Embryonic facial prominence (tissue), 1 donor: ENCODE measurements around the gene TPCN2.

ENCODE experiments used
- DNase-seq: peaks from one replicate; pipeline ENCODE4 v3.0.0-alpha.2; 2016; ENCODE audit errors: extremely low spot score

The TPCN2 gene

GRCh38 chr11:69057236-69057635 lies 8.5 kb downstream of the TPCN2 start:
- no peak for DNase-seq

DNA sequence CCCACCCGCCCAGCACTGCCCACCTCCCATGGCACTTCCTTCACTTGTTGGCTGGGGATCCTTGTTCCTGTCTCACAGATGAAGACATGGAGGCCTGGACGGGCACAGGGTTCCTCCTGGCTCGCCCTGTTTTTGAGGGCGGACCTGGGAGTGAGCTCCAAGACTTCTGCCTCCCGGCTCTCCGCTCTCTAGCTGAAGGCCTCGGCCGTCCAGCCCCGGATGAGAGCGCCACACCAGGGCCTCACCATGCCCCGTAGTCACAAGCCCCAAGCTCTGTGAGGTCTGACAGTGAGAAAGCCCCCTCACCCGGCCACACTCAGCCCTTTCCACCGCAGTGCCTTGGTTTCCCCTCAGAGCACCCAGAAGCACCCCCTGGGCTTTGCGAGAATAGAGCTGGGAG lies 9.1 kb downstream of the TPCN2 start:
- DNase-seq = no peak

GRCh38 chr11:69058511-69059270 lies 10.0 kb downstream of the TPCN2 start:
- DNase-seq = no peak

DNA sequence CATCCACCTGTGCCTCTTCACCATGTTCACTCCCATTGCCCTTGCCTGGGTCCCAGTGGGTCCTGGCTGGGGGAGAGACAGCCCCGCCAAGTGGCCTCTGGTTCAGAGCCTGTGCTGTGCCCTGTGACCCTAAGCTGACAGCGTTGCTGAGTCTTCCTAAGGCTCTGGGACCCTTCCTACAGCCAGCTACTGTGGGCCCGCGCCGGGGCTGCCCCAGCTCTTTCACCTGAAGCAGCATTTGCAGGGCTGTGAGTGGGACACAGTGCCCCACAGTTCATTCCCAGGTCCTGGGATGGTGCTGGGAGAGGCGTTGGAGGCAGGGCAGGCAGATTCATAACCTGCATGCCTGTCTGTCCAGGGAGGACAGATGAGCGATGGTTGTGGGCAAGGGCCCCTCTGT lies 10.7 kb downstream of the TPCN2 start:
- no peak for DNase-seq

DNA sequence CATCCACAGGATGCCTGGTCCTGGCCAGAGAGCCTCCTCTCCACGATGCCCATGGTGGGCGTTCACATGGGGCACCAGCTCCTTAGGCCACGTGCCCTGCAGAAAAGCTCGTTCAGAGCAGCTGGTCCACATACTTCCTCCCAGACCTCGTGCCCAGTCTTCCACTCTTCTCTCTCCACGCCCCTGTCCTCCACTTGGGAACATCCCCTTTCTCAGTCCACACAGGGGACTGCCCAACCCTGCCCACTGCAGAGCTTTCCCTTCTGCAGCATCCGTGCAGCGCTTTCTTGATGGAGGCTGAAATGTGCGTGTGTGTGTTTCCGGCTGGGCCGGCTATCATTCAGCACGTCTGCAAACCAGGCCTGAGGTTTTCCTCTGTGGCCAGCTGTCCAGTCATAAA lies 11.3 kb downstream of the TPCN2 start:
- DNase-seq = no peak

GRCh38 chr11:69060806-69061712 lies 12.3 kb downstream of the TPCN2 start:
- DNase-seq = no peak

DNA sequence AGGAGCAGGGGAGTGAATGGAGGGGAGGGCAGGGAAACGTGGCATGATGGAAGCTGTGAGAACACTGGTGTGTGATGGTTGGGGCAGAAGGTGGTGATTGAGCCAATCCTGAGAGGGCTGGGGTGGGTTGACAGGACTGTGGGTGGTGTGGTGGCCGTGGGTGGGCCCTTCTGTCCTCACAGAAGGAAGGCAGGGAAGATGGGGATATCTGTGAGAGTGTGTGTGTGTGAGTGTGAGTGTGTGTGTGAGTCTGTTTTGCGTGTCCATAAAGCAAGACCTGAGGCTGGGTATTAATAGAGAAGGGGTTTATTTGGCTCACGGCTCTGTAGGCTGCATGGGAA lies 13.0 kb downstream of the TPCN2 start:
- no peak for DNase-seq

- no peak for DNase-seq
Measured at GRCh38 chr11:69062169-69062855, 13.6 kb downstream of the TPCN2 start.

- DNase-seq = no peak
Measured at GRCh38 chr11:69062873-69063651, 14.3 kb downstream of the TPCN2 start.

DNA sequence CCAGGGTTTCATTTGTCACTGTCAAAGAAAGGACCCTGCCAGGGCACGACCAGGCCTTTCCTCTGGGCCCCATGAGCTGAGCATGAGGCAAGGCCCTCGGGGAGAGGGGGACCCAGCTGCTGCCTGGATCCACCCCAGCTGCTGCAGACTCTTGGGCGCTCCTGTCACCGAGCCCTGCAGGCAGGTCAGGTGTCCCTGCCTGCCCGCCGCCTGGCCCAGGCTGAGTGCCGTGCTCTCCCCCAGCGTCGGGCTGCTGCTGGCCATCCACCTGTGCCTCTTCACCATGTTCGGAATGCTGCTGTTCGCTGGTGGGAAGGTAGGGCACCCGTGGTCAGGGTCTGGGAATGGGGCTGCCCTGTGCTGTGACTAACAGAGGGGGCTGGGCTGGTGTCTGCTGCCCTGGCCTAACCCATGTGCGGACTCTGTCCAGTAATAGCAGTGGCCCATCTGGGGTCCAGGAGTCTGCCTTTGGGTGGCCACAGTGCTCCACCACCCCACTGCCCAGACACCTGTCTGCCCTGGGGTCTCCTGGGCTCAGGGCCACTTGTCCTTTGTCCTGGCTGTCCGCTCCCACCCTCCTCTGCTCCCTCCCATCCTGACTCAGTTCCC lies 15.0 kb downstream of the TPCN2 start:
- DNase-seq = no peak

GRCh38 chr11:69064394-69064957 lies 15.7 kb downstream of the TPCN2 start:
- no peak for DNase-seq

DNA sequence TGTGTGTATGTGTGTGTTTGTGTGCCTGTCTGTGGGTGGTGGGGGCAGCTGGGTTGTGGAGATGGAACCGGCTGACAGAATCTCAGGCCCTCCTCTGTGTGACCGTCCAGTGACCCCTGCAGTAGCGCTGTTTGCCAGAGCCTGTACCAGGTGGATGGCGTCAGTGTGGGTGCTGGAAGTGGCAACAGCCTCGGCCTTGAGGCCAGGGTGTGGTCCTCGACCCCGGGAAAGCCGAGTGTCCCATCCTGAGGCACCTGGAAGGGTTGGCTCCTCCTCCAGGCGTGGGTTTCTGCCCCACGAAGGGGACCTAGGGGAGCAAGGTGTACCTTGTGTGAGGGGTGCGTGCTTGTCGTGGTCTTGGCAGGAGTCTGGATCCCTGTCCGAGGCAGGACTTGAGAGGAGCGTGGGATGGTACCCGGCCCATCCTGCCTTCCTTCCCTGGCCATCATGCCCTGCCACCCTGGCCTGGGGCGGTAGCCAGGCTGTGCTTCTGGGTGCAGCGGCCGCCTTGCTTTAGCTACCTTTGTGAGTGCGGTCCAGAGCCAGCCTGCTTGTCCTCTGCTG lies 16.5 kb downstream of the TPCN2 start:
- no peak for DNase-seq

DNA sequence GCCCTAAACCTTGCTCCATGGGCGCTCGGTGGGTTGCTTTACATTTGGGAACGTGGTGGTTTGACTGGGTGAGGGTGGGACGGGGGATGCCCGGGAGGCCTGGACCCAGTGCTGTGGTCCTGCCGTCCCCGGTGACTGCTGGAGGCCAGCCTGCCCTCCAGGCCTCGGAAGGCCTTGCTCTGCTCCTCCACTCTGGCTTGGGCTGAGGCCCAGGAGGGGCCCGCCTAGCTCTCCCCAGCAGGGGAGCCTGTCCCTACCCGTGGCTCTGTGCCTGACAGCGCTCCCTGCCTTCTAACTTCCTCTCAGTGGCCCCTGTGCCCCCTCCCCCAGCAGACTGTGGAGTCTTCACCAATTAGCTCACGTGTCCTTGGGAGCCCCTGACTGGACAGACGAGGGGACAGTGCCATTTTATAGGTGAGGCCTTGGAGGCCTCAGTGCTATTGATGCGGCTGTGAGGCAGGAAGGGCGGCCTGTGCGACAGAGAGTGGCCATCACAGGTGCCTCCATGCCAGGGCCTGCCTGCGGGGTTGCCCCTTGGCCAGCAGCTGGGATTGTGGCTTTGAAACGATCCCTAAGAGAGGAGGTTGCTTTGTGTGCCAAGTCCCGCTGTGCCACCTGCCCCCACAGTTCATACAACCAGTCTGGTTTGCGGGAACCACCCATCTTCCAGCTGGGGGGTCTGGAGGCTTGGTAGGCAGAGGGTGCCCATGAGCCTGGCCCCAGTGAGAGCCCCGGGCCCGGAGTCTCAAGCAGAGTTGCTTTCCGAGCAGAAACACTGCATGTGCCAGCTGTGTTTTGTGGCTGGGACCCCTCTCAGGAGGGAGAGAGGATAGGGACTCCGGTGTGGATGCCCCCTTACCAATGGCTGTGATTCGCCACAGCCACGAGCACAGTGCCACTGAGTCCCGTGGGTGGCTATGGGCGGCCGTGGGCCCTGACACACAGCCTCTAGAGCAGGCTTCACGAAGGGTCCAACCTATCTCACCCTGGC lies 17.7 kb downstream of the TPCN2 start:
- DNase-seq = no peak

GRCh38 chr11:69067200-69067599 lies 18.5 kb downstream of the TPCN2 start:
- DNase-seq = no peak

DNA sequence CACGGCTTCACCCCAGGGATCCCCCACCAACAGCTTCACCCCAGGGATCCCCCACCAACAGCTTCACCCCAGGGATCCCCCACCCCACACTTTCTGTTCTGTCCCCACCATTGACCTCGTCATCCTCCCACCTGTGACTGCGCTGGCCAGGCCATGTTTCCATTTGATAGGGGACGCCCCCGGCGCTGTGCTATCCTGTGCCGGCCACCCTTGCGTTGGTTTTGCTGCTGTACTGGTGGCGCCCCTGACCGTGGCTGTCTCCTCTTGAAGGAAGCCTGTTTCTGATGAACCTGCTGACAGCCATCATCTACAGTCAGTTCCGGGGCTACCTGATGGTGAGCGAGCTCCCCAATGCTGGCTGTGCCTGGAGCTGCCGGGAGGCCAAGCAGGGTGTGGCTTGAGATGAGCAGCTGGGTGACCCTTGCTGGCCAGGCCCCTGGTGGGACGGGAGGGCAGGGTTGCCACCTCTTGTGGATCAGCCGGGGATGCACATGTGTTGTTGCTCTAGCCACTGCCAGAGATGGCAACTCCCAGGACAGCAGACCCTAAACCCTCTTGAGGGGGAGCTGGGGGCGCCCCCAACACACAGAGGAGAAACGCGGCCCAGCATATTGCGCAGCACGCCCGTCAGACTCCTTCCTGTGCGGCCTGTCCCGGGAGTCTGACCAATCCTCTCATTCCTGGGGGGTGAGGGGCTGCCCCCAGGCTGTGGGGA lies 22.5 kb downstream of the TPCN2 start:
- no peak for DNase-seq

- DNase-seq = no peak
Measured at GRCh38 chr11:69071956-69072355, 23.2 kb downstream of the TPCN2 start.

- DNase-seq = no peak
Measured at GRCh38 chr11:69073469-69073868, 24.7 kb downstream of the TPCN2 start.

DNA sequence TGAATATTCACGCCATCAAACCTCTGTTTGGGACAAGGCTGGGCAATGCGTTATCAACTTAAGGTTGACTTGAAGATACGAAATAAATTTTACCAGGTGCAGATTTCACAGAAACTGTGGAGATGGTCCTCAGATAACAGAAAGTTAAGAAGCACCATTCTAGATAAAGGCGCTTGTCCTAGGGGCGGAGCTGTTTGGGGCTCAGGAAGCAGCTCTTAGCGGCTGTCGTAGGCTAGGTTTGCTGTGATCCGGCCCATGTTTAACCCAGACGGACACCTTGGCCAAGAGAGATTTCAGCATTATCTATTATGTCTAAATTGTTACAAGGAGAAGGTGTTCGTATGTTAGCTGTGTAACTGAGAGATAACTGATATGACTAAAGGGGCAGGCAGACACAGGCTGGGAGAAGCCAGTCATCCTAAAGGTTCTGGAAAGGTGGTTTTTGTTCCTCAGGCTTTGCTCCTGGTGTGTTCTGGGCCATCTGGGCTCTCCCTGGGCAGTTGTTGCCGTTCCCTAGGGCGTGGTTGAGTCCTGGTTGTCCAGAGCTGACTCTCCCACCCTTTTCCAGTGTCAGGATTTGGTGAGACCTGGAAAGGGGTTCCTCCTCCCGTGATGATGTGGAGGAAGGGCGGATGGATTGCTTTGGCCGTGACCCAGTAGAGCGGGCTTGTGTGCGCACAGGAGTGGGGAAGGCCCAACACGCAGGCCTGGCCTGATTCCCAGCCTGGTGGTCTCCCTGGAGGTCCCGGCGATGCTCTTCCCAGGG lies 25.8 kb downstream of the TPCN2 start:
- no peak for DNase-seq
